ENCODE data around the gene TMOD3.
"Not testable (repeated sequence)": the region's sequence is repeated elsewhere in the genome, so short reads cannot be mapped to it uniquely, and the experiment has no call there.

The TMOD3 gene

GRCh38 chr15:51829376-51830275 lies at the start of gene TMOD3:
TSS of gene TMOD3 (plus strand) at chr15:51829653. CDS start at chr15:51862885, 33,232 bp downstream.
- no peaks in the 10 kb centered on the region for H3K27me3 Mint-ChIP-seq (ENCODE audit: low read depth)
- H3K36me3 Mint-ChIP-seq (ENCODE audit: low read depth), result no peaks in the 10 kb centered on the region
- peak within 1 kb of the TSS; percentile 91 to 96 (median 95) for H3K27ac Mint-ChIP-seq
- H3K4me3 Mint-ChIP-seq, result peak within 1 kb of the TSS; percentile 90 to 96 (median 96)
- no peak for TF ChIP-seq CTCF (IDR thresholded peaks at IDR 0.05; ENCODE audit: unreplicated experiment in 3 of 3)
- no peaks in the 10 kb centered on the region for H3K9me3 Mint-ChIP-seq
- peaks cover 24% of the 10 kb centered on the region for H3K4me1 Mint-ChIP-seq

GRCh38 chr15:51780636-51781035 lies 48.8 kb upstream of the TMOD3 start:
- no peak for TF ChIP-seq CTCF (IDR thresholded peaks at IDR 0.05; ENCODE audit: unreplicated experiment in 3 of 3)
- Mint-ChIP-seq H3K27me3 (ENCODE audit: low read depth) (no peaks in the 10 kb centered on the region), H3K4me1 (no peaks in the 10 kb centered on the region), H3K4me3 (no peak overlapping the region), H3K27ac (no peak overlapping the region), H3K36me3 (ENCODE audit: low read depth) (peaks cover 8% of the 10 kb centered on the region), H3K9me3 (peaks cover 3% of the 10 kb centered on the region)

- no peaks in the 10 kb centered on the region for H3K27me3 Mint-ChIP-seq (ENCODE audit: low read depth)
- TF ChIP-seq CTCF (IDR thresholded peaks at IDR 0.05; ENCODE audit: unreplicated experiment in 3 of 3), result no peak
- no peaks in the 10 kb centered on the region for H3K4me1 Mint-ChIP-seq
- no peak overlapping the region for H3K27ac Mint-ChIP-seq
- H3K4me3 Mint-ChIP-seq, result no peak overlapping the region
- H3K36me3 Mint-ChIP-seq (ENCODE audit: low read depth), result peaks cover 8% of the 10 kb centered on the region
- peaks cover 3% of the 10 kb centered on the region for H3K9me3 Mint-ChIP-seq
These were observed 47.9 kb upstream of the TMOD3 start for GRCh38 chr15:51781506-51781905.

GRCh38 chr15:51782357-51782896 lies 47.0 kb upstream of the TMOD3 start:
- Mint-ChIP-seq H3K27ac (no peak overlapping the region), H3K4me1 (no peaks in the 10 kb centered on the region), H3K36me3 (ENCODE audit: low read depth) (peaks cover 8% of the 10 kb centered on the region), H3K27me3 (ENCODE audit: low read depth) (no peaks in the 10 kb centered on the region), H3K4me3 (no peak overlapping the region), H3K9me3 (peaks cover 3% of the 10 kb centered on the region)
- TF ChIP-seq CTCF (IDR thresholded peaks at IDR 0.05; ENCODE audit: unreplicated experiment in 3 of 3), result no peak

- peaks cover 3% of the 10 kb centered on the region for H3K9me3 Mint-ChIP-seq
- H3K27me3 Mint-ChIP-seq (ENCODE audit: low read depth), result no peaks in the 10 kb centered on the region
- no peak for TF ChIP-seq CTCF (IDR thresholded peaks at IDR 0.05; ENCODE audit: unreplicated experiment in 3 of 3)
- no peaks in the 10 kb centered on the region for H3K4me1 Mint-ChIP-seq
- H3K27ac Mint-ChIP-seq, result no peak overlapping the region
- peaks cover 12% of the 10 kb centered on the region for H3K36me3 Mint-ChIP-seq (ENCODE audit: low read depth)
- H3K4me3 Mint-ChIP-seq, result no peak overlapping the region
These were observed 45.5 kb upstream of the TMOD3 start for GRCh38 chr15:51783967-51784366.

- not testable (repeated sequence) for H3K4me1 Mint-ChIP-seq; H3K27ac Mint-ChIP-seq; H3K27me3 Mint-ChIP-seq (ENCODE audit: low read depth); H3K9me3 Mint-ChIP-seq; H3K36me3 Mint-ChIP-seq (ENCODE audit: low read depth); H3K4me3 Mint-ChIP-seq
These were observed 42.3 kb upstream of the TMOD3 start for GRCh38 chr15:51787130-51787529.

GRCh38 chr15:51792474-51792873 lies 37.0 kb upstream of the TMOD3 start:
- H3K36me3 Mint-ChIP-seq (ENCODE audit: low read depth); H3K27me3 Mint-ChIP-seq (ENCODE audit: low read depth); H3K9me3 Mint-ChIP-seq; H3K4me3 Mint-ChIP-seq; H3K27ac Mint-ChIP-seq; H3K4me1 Mint-ChIP-seq: not testable (repeated sequence)

Data from nephron (organoid).